Heart left ventricle (tissue), 13 donors: Measurements from ENCODE around the gene DEAF1.

Source experiments
- POLR2A ChIP-seq, 2 donors: fragments of 450-650 bp; IDR thresholded peaks; one replicate each; pipeline ENCODE4 v1.6.1; 2017; ENCODE audit warnings: antibody characterized with exemption in 2 of 2, mild to moderate bottlenecking in 2 of 2, moderate library complexity in 2 of 2
- TF ChIP-seq, protein P1 (sequence below), 12 donors: fragments of 200-600 bp; sonication (generic) in 4 of 12; IDR thresholded peaks; one replicate each; pipeline versions ENCODE4 v1.5.0 to v1.8.0; 2018 to 2022; ENCODE audit warnings: antibody characterized with exemption in 12 of 12, mild to moderate bottlenecking in 5 of 12
- donor health status: ischemic (EF 13 %, LVEDD 7.1; RV severe dilation, severe dysfunction).
- donor health status: DM: no; HTN: yes; CAD: no.
- donor health status: DM: no; HTN: no; CAD: no.
- donor health status: ischemic (EF 25% LVEDD 6.9; RV normal size, moderate dysfunction).
- donor health status: ischemic (EF 25% LVEDD 5.7; RV mildly dilated, moderate dysfunction).
- donor health status: ischemic (EF 35%, LVEDD 5.7; RV mildly dilated, moderate dysfunction).
- donor health status: nonischemic (EF 11% LVEDD 7.7; RV severe dilation, severe dysfunction).
- donor health status: DM: yes; HTN: yes; CAD: no.
- donor health status: PGD.
- donor health status: ischemic (EF 29% LVEDD 5.4; RV normal size, mild dysfunction).
- donor health status: nonischemic (EF 23%, LVEDD 6.1; RV moderate dilation, normal function).

DNA sequence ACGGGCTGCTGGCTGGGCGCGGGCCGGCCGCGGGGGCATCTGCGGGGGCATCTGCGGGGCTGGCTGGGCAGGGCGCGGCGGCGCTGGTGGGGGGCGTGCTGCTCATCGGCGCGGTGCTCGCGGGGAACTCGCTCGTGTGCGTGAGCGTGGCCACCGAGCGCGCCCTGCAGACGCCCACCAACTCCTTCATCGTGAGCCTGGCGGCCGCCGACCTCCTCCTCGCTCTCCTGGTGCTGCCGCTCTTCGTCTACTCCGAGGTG lies 57.8 kb downstream of the DEAF1 start:
- TF ChIP-seq, protein P1, sequence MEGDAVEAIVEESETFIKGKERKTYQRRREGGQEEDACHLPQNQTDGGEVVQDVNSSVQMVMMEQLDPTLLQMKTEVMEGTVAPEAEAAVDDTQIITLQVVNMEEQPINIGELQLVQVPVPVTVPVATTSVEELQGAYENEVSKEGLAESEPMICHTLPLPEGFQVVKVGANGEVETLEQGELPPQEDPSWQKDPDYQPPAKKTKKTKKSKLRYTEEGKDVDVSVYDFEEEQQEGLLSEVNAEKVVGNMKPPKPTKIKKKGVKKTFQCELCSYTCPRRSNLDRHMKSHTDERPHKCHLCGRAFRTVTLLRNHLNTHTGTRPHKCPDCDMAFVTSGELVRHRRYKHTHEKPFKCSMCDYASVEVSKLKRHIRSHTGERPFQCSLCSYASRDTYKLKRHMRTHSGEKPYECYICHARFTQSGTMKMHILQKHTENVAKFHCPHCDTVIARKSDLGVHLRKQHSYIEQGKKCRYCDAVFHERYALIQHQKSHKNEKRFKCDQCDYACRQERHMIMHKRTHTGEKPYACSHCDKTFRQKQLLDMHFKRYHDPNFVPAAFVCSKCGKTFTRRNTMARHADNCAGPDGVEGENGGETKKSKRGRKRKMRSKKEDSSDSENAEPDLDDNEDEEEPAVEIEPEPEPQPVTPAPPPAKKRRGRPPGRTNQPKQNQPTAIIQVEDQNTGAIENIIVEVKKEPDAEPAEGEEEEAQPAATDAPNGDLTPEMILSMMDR (IDR thresholded peaks at IDR 0.05), result no peak
- TF ChIP-seq POLR2A (IDR thresholded peaks at IDR 0.05), result no peak
